GM23338 (cell line): Measurements from ENCODE around the gene ALDH7A1. TPM values are rescaled to one million over a fixed set of nuclear protein-coding genes. Genes with fewer than 3 reads are reported as not detected.

ENCODE experiments used
- ATAC-seq: fragments of 200-7000 bp; cut with Tn5 transposase; 3 replicates; pipeline ENCODE4 v1.9.1; 2020
- DNase-seq: peaks from one replicate; pipeline ENCODE4 v3.0.0-alpha.2; 2015; ENCODE audit warnings: low spot score
- H2AFZ ChIP-seq: fragments of 200-600 bp; sonication (generic); 2 replicates; pipeline ENCODE4 v1.8.0; 2016; ENCODE audit warnings: antibody characterized with exemption, mild to moderate bottlenecking, moderate library complexity
- H3F3A ChIP-seq: fragments of 200-600 bp; sonication (generic); replicated peaks from 2 replicates; pipeline ENCODE4 v1.8.0; 2017; ENCODE audit warnings: antibody characterized with exemption, mixed run types, low read depth
- H3K27ac ChIP-seq: fragments of 200-600 bp; sonication (generic); 2 replicates; pipeline ENCODE4 v1.6.1; 2016; ENCODE audit warnings: low read depth
- H3K27me3 ChIP-seq: fragments of 200-600 bp; sonication (generic); 2 replicates; pipeline ENCODE4 v1.8.0; 2016; ENCODE audit warnings: mild to moderate bottlenecking, mixed run types, moderate library complexity; ENCODE audit not compliant: insufficient read depth
- H3K36me3 ChIP-seq: fragments of 200-600 bp; sonication (generic); 2 replicates; pipeline ENCODE4 v1.8.0; 2016; ENCODE audit warnings: mild to moderate bottlenecking; ENCODE audit not compliant: insufficient read depth
- H3K4me1 ChIP-seq: fragments of 200-600 bp; sonication (generic); 2 replicates; pipeline ENCODE4 v1.8.0; 2016; ENCODE audit warnings: mild to moderate bottlenecking, moderate library complexity; ENCODE audit not compliant: insufficient read depth
- H3K4me2 ChIP-seq: fragments of 200-600 bp; sonication (generic); 2 replicates; pipeline ENCODE4 v1.7.1; 2017; ENCODE audit warnings: mixed run types
- H3K4me3 ChIP-seq: fragments of 200-600 bp; sonication (generic); 2 replicates; pipeline ENCODE4 v1.6.1; 2016; ENCODE audit warnings: mixed run types
- H3K79me2 ChIP-seq: fragments of 200-600 bp; sonication (generic); replicated peaks from 2 replicates; pipeline ENCODE4 v1.8.0; 2017; ENCODE audit warnings: mild to moderate bottlenecking; ENCODE audit not compliant: insufficient read depth
- H3K9me2 ChIP-seq: fragments of 200-600 bp; sonication (generic); 2 replicates; pipeline ENCODE4 v1.8.0; 2017; ENCODE audit not compliant: insufficient read depth
- H4K20me1 ChIP-seq: fragments of 200-600 bp; sonication (generic); replicated peaks from 2 replicates; pipeline ENCODE4 v1.8.0; 2017; ENCODE audit warnings: mild to moderate bottlenecking; ENCODE audit not compliant: insufficient read depth
- H3K27ac Mint-ChIP-seq: 2 replicates; pipeline ENCODE4 v1.8.0; 2020; ENCODE audit warnings: inconsistent platforms, mild to moderate bottlenecking, moderate library complexity, mixed read lengths
- H3K27me3 Mint-ChIP-seq: 3 replicates; pipeline ENCODE4 v1.8.0; 2022; ENCODE audit warnings: low read depth, mild to moderate bottlenecking, moderate library complexity, mixed read lengths, inconsistent platforms; ENCODE audit not compliant: insufficient read depth, poor library complexity
- H3K36me3 Mint-ChIP-seq: 3 replicates; pipeline ENCODE4 v1.8.0; 2021; ENCODE audit warnings: low read depth, mild to moderate bottlenecking, inconsistent platforms, moderate library complexity, mixed read lengths
- H3K4me1 Mint-ChIP-seq: 3 replicates; pipeline ENCODE4 v1.8.0; 2020; ENCODE audit warnings: mild to moderate bottlenecking, inconsistent platforms, mixed read lengths
- H3K4me3 Mint-ChIP-seq: 3 replicates; pipeline ENCODE4 v1.8.0; 2021; ENCODE audit warnings: moderate library complexity, mild to moderate bottlenecking, inconsistent platforms, mixed read lengths
- H3K9me3 Mint-ChIP-seq: 3 replicates; pipeline ENCODE4 v1.8.0; 2020; ENCODE audit warnings: moderate library complexity, mild to moderate bottlenecking, inconsistent platforms, mixed read lengths
- CREB1 ChIP-seq: fragments of 250-450 bp; sonication (Bioruptor Pico); IDR thresholded peaks from 2 replicates; pipeline ENCODE4 v1.5.0; 2020; ENCODE audit warnings: low read depth, mild to moderate bottlenecking, moderate library complexity
- EZH2 ChIP-seq: fragments of 200-600 bp; sonication (generic); IDR thresholded peaks from one replicate; pipeline ENCODE4 v1.8.0; 2017; ENCODE audit warnings: antibody characterized with exemption, mild to moderate bottlenecking, low read depth; ENCODE audit not compliant: unreplicated experiment
- EZH2phosphoT487 ChIP-seq: fragments of 200-600 bp; sonication (generic); IDR thresholded peaks from one replicate; pipeline ENCODE4 v1.8.1; 2018; ENCODE audit warnings: antibody characterized with exemption; ENCODE audit not compliant: unreplicated experiment
- JUNB ChIP-seq: IDR thresholded peaks from one replicate; pipeline ENCODE4 v1.6.1; 2016; ENCODE audit warnings: antibody characterized with exemption; ENCODE audit not compliant: unreplicated experiment
- NANOG ChIP-seq: IDR thresholded peaks from 2 replicates; pipeline ENCODE4 v1.6.1; 2016; ENCODE audit warnings: antibody characterized with exemption, borderline replicate concordance
- POLR2AphosphoS5 ChIP-seq: IDR thresholded peaks from 2 replicates; pipeline ENCODE4 v1.6.1; 2016; ENCODE audit warnings: antibody characterized with exemption, low read depth
- STAT1 ChIP-seq: IDR thresholded peaks from one replicate; pipeline ENCODE4 v1.6.1; 2016; ENCODE audit warnings: antibody characterized with exemption; ENCODE audit not compliant: unreplicated experiment
- ZNF114 ChIP-seq: fragments of 250-450 bp; sonication (Bioruptor Pico); IDR thresholded peaks from 2 replicates; pipeline ENCODE4 v1.5.0; 2020; ENCODE audit warnings: mild to moderate bottlenecking, moderate library complexity
- ZNF331 ChIP-seq: fragments of 250-450 bp; sonication (Bioruptor Pico); IDR thresholded peaks from 2 replicates; pipeline ENCODE4 v1.5.0; 2020; ENCODE audit warnings: low read depth, mild to moderate bottlenecking, moderate library complexity
- polyA plus RNA-seq: library from polyadenylated mRNA; unstranded; fragments of >200 nt; fragmentation: Nextera tagmentation; extraction: Ambion mirVana; gene quantifications from 2 replicates; pipeline ENCODE4 v1.2.1, GENCODE V29; 2016
- total RNA-seq: library from RNA; depleted of rRNA; stranded (reverse); fragments of >200 nt; shearing (Covaris generic); gene quantifications from 2 replicates; pipeline ENCODE4 v1.2.3, GENCODE V29; 2014
- TF ChIP-seq, protein P1 (sequence below): IDR thresholded peaks from 2 replicates; pipeline ENCODE4 v1.6.1; 2016; ENCODE audit warnings: antibody characterized with exemption
- TF ChIP-seq, protein P2 (sequence below): IDR thresholded peaks from one replicate; pipeline ENCODE4 v1.6.1; 2018; ENCODE audit warnings: antibody characterized with exemption; ENCODE audit not compliant: unreplicated experiment
- TF ChIP-seq, protein P3 (sequence below), 2 experiments: fragments of 200-600 bp in 1 of 2; sonication (generic) in 1 of 2; conservative IDR thresholded peaks; 2 replicates each; pipeline versions ENCODE4 v1.5.1 to v1.6.1; 2016 to 2017; ENCODE audit warnings: antibody characterized with exemption in 2 of 2, low read depth in 2 of 2, mild to moderate bottlenecking in 2 of 2, moderate library complexity in 1 of 2

Gene ALDH7A1
- total and polyA plus RNA-seq, 2 experiments from 2014 or later, result 122 to 198 TPM

DNA sequence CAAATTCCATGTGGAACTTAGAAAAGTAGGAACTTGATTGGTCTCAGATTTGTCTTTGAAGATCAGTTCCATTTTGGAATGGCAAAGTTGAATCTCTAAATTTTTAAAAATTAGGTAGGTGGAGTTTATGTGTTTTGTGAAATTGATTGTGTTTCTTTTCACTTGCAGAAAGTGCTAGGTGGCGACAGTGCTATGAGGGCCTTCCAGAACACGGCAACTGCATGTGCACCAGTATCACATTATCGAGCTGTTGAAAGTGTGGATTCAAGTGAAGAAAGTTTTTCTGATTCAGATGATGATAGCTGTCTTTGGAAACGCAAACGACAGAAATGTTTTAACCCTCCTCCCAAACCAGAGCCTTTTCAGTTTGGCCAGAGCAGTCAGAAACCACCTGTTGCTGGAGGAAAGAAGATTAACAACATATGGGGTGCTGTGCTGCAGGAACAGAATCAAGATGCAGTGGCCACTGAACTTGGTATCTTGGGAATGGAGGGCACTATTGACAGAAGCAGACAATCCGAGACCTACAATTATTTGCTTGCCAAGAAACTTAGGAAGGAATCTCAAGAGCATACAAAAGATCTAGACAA, 8.5 kb upstream of the ALDH7A1 start (continued):
- TF ChIP-seq JUNB, result no peak

DNA sequence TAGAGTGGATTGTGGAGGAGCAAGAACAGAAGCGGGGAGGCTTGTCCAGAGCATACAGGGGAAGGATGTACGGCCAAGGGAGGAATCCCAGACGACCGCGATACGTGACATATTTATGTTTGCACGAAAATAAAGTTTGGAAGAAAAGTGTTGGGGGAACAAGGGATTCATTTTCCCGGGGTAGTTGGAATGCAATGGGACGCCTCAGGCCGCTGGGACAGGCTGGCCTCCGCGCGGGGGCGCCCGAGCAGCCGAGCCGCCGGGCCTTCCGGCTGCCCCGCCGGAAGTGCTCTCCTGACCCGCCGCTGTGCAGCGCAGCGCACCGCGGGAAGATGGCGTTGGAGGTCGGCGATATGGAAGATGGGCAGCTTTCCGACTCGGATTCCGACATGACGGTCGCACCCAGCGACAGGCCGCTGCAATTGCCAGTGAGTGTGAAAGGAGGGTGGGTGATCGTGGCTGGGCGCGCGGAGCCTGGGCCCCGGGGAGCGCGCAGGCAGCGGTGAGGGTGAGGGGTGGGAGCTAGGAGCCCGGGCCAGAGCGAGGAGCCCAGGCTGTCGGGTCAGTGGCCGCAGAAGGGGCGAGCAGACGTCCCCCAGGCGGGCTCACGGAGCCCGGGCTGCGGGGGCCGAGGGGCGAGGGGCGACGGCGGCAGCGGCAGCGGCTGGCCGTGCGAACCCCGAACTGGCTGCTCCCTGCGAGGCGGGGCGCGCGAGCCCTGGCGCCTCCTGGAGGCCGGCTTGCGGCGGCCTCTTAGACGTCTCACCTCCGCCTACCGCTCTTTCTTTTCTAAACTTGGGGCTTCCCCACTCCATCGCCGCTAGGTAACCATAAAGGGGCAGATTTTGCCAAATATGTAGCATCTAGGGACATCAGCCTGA, 5.9 kb upstream of the ALDH7A1 start, which contains the start of gene PHAX:
Gene PHAX (plus strand): TSS at position 317 of the 881 bp plus-strand sequence. CDS start 16 bp downstream, at position 333.
- Histone ChIP-seq H3F3A (peaks cover 12% of the 10 kb centered on the region), H4K20me1 (peaks cover 26% of the 10 kb centered on the region), H3K4me3 (peak within 1 kb of the TSS; percentile 96), H3K27ac (peak within 1 kb of the TSS; percentile 99), H3K36me3 (peaks cover 18% of the 10 kb centered on the region), H3K4me1 (peaks cover 37% of the 10 kb centered on the region), H3K27me3 (no peaks in the 10 kb centered on the region), H3K4me2 (peak within 1 kb of the TSS; percentile 95), H3K79me2 (peaks cover 47% of the 10 kb centered on the region), H3K9me2 (no peaks in the 10 kb centered on the region), H2AFZ (peak within 1 kb of the TSS; percentile 83; the same call in 1 of the 2 replicates)
- peaks cover 19% of the 10 kb centered on the region for H3K27me3 Mint-ChIP-seq
- no peaks in the 10 kb centered on the region for H3K9me3 Mint-ChIP-seq
- ATAC-seq (peak; percentile 96), DNase-seq (peak; percentile 89)
- peaks cover 33% of the 10 kb centered on the region for H3K4me1 Mint-ChIP-seq
- peak within 1 kb of the TSS; percentile 98 for H3K27ac Mint-ChIP-seq
- H3K4me3 Mint-ChIP-seq, result peak within 1 kb of the TSS; percentile 99
- H3K36me3 Mint-ChIP-seq, result peaks cover 32% of the 10 kb centered on the region
- no peak for TF ChIP-seq NANOG
- TF ChIP-seq JUNB, result no peak
- no peak for TF ChIP-seq EZH2phosphoT487
- no peak for TF ChIP-seq STAT1
- no peak for TF ChIP-seq ZNF114 (CRISPR knock-in tag)
- peak; percentile 48 for TF ChIP-seq CREB1 (CRISPR knock-in tag)
- no peak for TF ChIP-seq ZNF331 (CRISPR knock-in tag)
- TF ChIP-seq EZH2, result no peak
- TF ChIP-seq, protein P1, sequence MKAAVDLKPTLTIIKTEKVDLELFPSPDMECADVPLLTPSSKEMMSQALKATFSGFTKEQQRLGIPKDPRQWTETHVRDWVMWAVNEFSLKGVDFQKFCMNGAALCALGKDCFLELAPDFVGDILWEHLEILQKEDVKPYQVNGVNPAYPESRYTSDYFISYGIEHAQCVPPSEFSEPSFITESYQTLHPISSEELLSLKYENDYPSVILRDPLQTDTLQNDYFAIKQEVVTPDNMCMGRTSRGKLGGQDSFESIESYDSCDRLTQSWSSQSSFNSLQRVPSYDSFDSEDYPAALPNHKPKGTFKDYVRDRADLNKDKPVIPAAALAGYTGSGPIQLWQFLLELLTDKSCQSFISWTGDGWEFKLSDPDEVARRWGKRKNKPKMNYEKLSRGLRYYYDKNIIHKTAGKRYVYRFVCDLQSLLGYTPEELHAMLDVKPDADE, result peak; percentile 85
- TF ChIP-seq, protein P2, sequence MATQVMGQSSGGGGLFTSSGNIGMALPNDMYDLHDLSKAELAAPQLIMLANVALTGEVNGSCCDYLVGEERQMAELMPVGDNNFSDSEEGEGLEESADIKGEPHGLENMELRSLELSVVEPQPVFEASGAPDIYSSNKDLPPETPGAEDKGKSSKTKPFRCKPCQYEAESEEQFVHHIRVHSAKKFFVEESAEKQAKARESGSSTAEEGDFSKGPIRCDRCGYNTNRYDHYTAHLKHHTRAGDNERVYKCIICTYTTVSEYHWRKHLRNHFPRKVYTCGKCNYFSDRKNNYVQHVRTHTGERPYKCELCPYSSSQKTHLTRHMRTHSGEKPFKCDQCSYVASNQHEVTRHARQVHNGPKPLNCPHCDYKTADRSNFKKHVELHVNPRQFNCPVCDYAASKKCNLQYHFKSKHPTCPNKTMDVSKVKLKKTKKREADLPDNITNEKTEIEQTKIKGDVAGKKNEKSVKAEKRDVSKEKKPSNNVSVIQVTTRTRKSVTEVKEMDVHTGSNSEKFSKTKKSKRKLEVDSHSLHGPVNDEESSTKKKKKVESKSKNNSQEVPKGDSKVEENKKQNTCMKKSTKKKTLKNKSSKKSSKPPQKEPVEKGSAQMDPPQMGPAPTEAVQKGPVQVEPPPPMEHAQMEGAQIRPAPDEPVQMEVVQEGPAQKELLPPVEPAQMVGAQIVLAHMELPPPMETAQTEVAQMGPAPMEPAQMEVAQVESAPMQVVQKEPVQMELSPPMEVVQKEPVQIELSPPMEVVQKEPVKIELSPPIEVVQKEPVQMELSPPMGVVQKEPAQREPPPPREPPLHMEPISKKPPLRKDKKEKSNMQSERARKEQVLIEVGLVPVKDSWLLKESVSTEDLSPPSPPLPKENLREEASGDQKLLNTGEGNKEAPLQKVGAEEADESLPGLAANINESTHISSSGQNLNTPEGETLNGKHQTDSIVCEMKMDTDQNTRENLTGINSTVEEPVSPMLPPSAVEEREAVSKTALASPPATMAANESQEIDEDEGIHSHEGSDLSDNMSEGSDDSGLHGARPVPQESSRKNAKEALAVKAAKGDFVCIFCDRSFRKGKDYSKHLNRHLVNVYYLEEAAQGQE, result peak; percentile 32
- TF ChIP-seq POLR2AphosphoS5, result peak; percentile 86
- TF ChIP-seq, protein P3, sequence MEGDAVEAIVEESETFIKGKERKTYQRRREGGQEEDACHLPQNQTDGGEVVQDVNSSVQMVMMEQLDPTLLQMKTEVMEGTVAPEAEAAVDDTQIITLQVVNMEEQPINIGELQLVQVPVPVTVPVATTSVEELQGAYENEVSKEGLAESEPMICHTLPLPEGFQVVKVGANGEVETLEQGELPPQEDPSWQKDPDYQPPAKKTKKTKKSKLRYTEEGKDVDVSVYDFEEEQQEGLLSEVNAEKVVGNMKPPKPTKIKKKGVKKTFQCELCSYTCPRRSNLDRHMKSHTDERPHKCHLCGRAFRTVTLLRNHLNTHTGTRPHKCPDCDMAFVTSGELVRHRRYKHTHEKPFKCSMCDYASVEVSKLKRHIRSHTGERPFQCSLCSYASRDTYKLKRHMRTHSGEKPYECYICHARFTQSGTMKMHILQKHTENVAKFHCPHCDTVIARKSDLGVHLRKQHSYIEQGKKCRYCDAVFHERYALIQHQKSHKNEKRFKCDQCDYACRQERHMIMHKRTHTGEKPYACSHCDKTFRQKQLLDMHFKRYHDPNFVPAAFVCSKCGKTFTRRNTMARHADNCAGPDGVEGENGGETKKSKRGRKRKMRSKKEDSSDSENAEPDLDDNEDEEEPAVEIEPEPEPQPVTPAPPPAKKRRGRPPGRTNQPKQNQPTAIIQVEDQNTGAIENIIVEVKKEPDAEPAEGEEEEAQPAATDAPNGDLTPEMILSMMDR (conservative IDR thresholded peaks at IDR 0.05; ENCODE audit: low read depth in 2 of 2), result peak; percentile 59 to 81
